Fibroblast of lung (primary cell): ENCODE measurements around the gene SRGAP2B.
"Not testable (repeated sequence)": the region's sequence is repeated elsewhere in the genome, so short reads cannot be mapped to it uniquely, and the experiment has no call there.

Experiments used
- EZH2 ChIP-seq: IDR thresholded peaks from 2 replicates; pipeline ENCODE4 v1.5.1; 2012; ENCODE audit warnings: low read length, control low read depth, mild to moderate bottlenecking; ENCODE audit errors: missing control alignments
- TF ChIP-seq, protein P1 (sequence below), 2 donors: IDR thresholded peaks in 1 of 2; conservative IDR thresholded peaks in 1 of 2; 1 replicate in 1 of 2; 2 replicates in 1 of 2; pipeline ENCODE4 v1.5.1; 2011 to 2012; ENCODE audit warnings: low read length in 2 of 2, control low read depth in 1 of 2, inconsistent platforms in 1 of 2, low read depth in 1 of 2, mild to moderate bottlenecking in 1 of 2

DNA sequence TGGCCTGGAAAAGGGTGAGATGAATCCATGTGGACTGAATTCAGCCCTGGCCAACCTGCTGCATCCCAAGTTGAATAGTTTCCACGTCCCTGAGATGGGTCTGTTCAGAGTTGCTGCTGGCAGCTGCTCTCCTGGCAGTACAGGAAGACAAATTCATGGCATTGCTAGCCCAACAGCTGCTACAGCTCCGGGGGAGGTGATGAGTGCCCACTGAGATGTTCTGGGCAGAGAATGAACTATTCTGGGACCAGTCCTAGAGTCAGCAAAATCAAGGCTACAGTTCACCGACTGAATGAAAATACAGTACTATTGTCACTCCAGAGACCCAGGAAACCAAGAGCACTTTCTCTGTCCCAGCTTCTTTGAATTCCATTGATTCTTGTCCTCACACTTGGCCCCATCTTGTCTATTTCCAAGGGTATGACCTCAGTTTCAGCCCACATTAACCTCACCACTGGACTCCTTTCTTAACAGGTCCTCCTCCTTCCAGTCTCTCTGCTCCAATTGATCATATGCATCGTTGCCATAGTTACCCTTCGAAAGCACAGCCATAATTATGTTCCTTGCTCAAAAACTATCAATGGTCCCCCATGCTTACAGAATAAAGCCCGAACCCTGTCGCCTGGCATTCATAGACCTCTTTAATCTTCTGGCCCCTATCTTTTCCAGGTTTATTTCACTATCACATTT lies 108.8 kb downstream of the SRGAP2B start:
- TF ChIP-seq, protein P1, sequence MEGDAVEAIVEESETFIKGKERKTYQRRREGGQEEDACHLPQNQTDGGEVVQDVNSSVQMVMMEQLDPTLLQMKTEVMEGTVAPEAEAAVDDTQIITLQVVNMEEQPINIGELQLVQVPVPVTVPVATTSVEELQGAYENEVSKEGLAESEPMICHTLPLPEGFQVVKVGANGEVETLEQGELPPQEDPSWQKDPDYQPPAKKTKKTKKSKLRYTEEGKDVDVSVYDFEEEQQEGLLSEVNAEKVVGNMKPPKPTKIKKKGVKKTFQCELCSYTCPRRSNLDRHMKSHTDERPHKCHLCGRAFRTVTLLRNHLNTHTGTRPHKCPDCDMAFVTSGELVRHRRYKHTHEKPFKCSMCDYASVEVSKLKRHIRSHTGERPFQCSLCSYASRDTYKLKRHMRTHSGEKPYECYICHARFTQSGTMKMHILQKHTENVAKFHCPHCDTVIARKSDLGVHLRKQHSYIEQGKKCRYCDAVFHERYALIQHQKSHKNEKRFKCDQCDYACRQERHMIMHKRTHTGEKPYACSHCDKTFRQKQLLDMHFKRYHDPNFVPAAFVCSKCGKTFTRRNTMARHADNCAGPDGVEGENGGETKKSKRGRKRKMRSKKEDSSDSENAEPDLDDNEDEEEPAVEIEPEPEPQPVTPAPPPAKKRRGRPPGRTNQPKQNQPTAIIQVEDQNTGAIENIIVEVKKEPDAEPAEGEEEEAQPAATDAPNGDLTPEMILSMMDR (conservative IDR thresholded peaks at IDR 0.05 in 1 of 2, IDR thresholded peaks at IDR 0.05 in 1 of 2; ENCODE audit: low read depth in 1 of 2, low read length in 2 of 2) = not testable (repeated sequence)
- TF ChIP-seq EZH2 = not testable (repeated sequence)
